GM18526 (cell line): Measurements from ENCODE around the gene ZDHHC4.
A peak's percentile ranks its signal among the peaks of the same experiment; 100 is the strongest.

Source experiments
- POLR2A ChIP-seq: IDR thresholded peaks from 3 replicates; pipeline ENCODE4 v1.6.1; 2011; ENCODE audit not compliant: insufficient read length; ENCODE audit errors: extremely low read depth

ZDHHC4 gene

DNA sequence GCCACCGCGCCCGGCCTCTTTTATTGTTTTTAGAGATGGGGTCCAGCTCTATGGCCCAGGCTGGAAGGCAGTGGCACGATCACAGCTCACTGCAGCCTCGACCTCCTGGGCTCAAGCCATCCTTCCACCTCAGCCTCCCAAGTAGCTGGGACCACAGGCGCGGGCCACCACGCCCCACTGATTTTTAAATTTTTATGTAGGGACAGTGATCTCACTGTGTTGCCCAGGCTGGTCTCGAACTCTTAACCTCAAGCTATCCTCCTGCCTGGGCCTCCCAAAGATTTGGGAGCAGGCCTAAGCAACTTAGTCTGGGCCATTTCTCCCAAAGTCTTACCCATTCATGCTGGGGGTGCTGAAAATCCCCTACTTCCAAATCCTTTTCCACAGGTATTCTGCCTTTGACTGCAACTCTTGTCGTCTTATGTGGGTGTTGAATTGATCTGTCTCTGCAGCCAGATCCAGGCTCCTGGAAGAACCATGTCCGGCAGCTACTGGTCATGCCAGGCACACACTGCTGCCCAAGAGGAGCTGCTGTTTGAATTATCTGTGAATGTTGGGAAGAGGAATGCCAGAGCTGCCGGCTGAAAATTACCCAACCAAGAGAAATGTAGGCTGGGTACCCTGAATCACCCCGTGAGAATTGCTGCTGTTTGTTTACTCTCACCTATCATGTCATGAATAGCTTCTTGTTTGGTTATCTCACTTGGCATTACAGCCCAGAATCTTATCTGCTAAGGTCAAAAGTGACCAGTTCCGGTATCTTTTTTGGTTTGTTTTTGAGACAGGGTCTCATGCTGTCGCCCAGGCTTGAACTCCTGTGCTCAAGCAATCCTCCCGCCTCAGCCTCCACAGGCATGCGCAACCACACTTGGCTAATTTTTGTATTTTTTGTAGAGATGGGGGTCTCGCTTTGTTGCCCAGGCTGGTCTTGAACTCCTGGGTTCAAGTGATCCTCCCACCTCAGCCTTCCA lies 1.1 kb downstream of the ZDHHC4 start:
- no peak for TF ChIP-seq POLR2A

DNA sequence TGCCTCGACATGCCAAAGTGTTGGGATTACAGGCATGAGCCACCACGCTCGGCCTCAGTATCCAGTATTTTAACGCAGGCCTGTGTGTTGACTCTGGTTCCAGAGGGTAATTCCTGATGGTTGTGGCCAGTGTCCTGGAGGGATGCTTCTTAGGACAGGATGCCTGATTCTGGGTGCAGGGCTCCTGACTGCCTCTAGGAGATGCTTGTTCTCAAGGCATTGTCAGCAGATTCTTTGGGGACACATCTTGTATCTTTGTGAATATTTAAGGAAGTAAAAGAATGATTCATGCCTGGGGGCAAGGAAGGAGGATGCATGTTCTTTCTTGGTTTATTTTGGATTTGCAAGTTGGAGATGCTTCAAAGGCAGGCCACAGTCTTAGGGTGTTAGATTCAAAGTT lies 2.2 kb downstream of the ZDHHC4 start:
- no peak for TF ChIP-seq POLR2A

DNA sequence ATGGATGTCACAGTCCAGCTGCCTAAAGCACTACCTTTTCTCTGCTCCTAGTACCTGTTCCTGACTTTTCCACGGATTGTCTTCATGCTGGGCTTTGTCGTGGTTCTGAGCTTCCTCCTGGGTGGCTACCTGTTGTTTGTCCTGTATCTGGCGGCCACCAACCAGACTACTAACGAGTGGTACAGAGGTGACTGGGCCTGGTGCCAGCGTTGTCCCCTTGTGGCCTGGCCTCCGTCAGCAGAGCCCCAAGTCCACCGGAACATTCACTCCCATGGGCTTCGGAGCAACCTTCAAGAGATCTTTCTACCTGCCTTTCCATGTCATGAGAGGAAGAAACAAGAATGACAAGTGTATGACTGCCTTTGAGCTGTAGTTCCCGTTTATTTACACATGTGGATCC lies 11.3 kb downstream of the ZDHHC4 start:
- no peak for TF ChIP-seq POLR2A

DNA sequence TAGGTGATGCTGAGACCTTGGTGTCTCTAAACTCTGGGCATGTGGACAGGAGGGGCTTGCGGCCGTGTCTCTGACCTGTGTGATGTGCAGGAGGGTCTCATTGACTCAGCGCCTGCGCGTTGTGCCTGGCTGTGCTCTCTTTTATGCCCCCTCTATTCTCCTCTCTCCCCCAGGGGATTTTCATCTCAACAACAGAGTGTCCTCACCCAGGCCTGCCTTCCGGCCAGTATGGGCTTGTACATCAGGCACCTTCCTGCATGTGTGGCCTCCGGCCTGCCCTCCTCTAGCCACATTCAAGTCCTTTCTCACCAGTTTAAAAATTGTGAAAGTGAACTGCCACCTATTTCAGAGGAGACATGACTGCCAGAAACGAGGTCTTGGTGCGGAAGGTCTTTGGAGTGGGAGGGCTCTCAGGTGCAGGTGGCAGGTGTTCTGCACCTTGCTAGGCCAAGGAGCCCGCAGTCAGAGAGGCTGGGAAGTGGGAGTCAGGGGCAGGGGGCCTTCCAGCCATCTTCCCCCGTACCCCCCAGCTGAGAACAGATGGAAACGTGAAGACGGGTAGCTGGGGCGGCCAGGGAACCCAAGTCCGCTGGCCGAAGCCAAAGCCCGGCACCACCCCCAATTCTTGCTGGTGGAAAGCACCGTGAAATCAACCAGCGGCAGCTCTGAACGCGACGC lies 12.0 kb downstream of the ZDHHC4 start:
- no peak for TF ChIP-seq POLR2A

DNA sequence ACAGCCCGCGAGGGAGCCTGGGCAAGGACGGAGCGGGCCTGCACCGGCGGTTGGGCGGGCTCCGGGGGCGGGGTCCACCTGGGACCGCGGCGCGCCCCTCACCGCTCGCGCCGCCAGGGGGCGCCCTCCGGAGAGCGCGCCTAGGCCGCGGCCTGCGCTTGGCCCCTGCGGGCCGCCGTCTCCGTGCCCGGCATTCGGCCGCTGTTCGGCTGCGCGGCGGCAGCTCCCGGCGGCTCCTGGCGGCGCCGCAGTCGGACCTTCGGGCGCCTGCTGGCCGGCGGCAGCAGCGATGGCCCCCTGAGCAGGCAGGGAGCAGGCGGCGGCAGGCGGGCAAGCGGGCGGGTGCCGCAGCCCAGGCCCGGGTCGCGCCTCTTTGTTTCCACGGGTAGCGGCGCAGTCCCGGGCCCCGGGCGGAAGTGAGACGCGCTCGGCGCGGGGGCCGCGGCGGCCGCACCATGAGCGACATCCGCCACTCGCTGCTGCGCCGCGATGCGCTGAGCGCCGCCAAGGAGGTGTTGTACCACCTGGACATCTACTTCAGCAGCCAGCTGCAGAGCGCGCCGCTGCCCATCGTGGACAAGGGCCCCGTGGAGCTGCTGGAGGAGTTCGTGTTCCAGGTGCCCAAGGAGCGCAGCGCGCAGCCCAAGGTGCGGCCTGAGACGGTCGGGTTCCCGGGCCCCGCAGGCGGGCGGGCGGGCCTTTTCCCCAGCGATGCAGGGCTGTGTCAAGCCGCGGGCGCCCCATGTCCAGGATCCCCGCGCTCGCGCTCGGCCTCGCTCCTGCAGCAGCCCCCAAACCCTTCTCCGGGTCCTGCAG lies 12.8 kb downstream of the ZDHHC4 start, which contains the start of gene INTS15:
TSS of gene INTS15 (plus strand) at position 193 of the 816 bp plus-strand sequence. CDS start at position 456, 263 bp downstream.
- TF ChIP-seq POLR2A, result peak; percentile 87

DNA sequence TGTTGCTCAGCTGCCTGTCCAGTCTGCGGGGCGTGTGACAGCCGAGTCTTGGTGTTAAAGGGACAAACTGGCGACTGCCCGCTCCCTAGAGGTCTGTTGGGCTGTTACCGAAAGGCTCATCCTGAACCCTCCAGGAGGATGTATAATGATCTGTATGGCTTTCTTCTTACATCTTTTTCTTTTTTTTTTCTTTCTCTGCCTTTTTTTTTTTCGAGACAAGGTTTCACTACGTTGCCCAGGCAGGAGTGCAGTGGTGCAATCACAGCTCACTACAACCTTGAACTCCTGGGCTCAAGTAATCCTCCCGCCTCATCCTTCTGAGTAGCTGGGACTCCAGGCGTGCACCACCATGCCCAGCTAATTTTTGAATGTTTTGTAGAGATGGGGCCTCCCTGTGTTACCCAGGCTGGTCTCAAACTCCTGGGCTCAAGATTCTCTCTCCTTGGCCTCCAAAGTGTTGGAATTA lies 13.4 kb downstream of the ZDHHC4 start:
- no peak for TF ChIP-seq POLR2A

DNA sequence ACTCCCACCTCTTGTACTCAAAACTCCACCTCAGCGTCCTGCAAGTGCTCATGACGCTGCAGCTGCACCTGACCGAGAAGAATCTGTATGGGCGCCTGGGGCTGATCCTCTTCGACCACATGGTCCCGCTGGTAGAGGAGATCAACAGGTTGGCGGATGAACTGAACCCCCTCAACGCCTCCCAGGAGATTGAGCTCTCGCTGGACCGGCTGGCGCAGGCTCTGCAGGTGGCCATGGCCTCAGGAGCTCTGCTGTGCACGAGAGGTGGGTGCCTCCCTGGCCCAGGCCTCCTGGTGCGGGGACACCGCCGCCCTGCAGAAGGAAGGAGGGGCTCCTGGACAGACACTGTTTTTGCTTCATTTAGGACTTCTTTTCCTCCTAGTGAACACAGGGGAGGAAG lies 22.8 kb downstream of the ZDHHC4 start:
- TF ChIP-seq POLR2A, result no peak

DNA sequence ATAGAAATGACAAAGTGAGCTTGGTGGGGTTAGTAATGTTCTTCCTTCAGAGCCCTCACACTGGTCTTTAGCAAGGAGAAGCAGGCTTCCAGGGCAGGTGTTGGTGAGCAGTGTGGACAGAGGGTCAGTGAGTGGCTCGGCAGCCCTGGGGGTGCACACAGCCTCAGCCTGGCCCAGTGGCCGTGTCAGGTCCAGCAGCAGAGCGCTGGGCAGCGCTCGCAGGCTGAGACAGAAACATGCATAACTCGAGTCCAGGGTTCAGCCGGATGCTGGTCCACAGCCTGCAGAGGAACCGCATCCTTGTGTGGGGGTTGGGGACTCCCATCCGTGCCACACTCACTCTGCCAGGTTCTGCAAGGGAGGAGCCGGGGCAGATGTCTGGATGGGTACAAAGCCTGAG lies 27.2 kb downstream of the ZDHHC4 start:
- no peak for TF ChIP-seq POLR2A

DNA sequence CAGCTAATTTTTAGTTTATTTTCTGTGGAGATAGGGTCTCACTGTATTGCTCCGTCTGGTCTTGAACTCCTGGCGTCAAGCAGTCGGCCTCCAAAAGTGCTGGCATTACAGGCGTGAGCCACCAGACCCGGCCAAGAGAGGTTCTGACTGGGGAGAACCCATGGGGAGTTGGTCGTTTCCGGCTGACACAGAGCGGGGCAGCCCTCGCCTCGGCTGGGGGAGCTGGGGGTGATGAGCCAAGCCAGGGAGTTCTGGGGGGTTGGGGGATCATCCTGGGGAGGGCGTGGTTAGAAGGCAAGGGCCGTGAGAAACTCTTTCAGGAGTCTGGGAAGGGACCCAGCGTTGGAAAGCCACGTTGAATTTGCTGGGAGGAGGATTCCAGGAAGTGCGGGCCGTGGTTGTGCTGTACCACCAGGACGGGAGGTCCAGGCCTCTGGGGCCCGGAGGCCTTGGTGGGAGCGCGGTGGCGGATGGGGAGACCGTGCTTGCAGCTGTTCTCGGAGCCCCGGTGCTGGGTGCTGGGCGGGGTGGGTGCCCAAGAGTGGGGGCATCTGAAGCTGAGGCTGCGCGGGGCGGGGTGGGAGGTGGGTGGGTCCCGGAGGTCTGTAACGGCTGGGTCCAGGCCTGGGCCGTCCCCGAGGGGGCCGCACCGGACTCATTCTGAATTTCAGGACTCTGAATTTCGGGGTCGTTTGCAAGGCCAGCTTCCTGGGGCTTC lies 29.8 kb downstream of the ZDHHC4 start:
- TF ChIP-seq POLR2A, result no peak

DNA sequence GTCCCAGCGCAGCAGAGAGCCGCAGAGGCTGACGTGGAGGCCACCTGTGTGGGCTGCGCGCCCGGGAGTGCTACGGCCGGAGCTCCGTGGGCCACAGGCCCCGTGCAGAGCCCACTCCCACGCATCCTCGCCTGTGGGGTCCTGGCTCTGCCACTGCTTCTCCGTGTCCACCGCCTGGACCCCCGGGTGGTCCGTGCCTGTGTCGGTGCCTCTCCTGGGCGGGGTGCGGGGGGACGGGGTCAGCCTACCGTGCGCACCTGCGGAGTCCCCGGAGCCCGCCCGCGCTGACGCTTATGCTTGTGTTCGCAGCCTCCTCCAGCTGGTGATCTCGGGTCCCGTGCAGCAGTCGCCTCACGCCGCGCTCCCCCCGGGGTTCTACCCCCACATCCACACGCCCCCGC lies 30.4 kb downstream of the ZDHHC4 start:
- TF ChIP-seq POLR2A, result no peak

DNA sequence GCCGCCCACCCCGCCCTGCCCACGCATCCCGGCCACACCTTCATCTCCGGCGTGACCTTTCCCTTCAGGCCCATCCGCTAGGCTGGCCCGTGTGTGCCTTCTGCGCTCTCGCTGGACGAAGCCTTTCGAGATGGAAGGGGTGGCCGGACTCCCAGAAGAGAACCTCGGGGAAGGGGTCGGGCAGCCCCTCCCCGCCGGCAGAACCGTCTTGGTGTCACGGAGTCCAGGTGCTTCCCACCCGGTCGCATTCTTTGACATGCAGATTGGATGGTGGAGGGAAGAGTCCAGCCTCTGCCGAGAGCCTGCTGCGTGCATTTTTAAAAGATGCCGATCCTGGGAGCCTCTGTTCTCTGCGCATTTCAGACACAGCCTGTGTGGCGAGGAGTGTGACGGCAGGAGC lies 30.8 kb downstream of the ZDHHC4 start:
- no peak for TF ChIP-seq POLR2A

DNA sequence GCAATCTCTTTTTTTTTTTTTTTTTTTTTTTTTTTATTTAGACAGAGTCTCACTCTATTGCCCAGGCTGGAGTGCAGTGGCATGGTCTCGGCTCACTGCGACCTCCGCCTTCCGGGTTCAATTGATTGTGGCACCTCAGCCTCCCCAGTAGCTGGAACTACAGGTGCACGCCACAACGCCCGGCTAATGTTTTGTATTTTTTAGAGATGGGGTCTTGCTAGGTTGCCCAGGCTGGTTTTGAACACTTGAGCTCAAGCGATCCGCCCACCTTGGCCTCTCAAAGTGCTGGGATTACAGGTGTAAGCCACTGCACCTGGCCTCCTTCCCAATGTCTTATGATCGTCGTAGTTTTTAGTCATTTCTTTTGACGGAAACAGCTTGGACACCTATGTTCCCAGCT lies 31.5 kb downstream of the ZDHHC4 start:
- no peak for TF ChIP-seq POLR2A

DNA sequence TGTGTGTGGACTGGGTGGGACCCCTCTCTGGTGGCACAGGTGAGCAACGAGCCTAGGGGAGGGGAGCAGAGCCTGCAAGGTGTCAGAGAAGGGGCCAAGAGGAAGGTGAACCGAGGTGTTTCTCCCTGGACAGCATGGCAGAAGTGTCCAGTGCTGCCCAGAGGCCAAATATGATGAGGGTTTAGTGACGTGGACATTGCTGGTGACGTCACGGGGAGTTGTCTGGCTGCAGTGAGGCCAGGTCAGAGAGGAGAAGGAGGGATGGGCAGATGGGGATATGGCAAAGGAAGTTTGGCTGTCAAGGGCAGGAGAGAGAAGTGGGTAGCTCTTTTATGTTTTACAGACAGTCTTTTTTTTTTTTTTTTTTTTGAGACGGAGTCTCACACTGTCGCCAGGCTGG lies 35.6 kb downstream of the ZDHHC4 start:
- TF ChIP-seq POLR2A, result no peak

DNA sequence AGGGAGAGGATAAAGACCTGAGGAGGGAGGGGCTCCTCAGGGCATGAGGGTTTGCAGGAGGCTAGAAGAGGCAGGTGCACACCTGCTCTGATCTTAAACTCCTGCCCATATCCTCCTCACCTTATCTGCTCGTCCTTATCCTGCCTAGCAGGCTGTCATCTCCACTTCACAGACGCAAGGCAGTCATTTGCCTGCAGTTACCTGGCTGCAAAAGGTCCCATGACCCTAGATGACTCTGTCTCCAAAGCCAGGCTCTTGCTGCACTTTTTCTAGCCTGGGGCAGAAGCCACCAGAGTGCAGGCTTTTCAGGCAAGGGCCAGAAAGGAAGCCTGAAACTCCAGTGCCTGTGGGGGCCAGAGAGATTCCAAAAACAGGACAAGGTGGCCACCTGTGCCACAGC lies 36.5 kb downstream of the ZDHHC4 start:
- no peak for TF ChIP-seq POLR2A
